Adrenal gland (tissue), 12 donors: Measurements from ENCODE around the gene ADD3. TPM values are rescaled to one million over a fixed set of nuclear protein-coding genes. Genes with fewer than 3 reads are reported as not detected.

ENCODE experiments used
- DNase-seq, 7 donors: peaks; one replicate each; pipeline ENCODE4 v3.0.0-alpha.2; 2019 to 2020
- H3K27ac ChIP-seq, 5 donors: fragments of 200-600 bp; sonication (generic) in 4 of 5; 1 replicate in 3 of 5; 2 replicates in 2 of 5; pipeline versions ENCODE4 v1.5.1 to v1.8.0; 2016 to 2020; ENCODE audit warnings: mild to moderate bottlenecking in 1 of 5
- H3K27me3 ChIP-seq: fragments of 200-600 bp; 2 replicates; pipeline ENCODE4 v1.8.0; 2021
- H3K36me3 ChIP-seq, 2 donors: fragments of 200-600 bp; replicated peaks in 1 of 2; 1 replicate in 1 of 2; 2 replicates in 1 of 2; pipeline versions ENCODE4 v1.5.1 to v1.8.0; 2018 to 2022
- H3K4me1 ChIP-seq, 2 donors: fragments of 200-600 bp; replicated peaks in 1 of 2; 1 replicate in 1 of 2; 2 replicates in 1 of 2; pipeline versions ENCODE4 v1.5.1 to v1.8.0; 2018 to 2021
- H3K4me3 ChIP-seq, 4 donors: fragments of 200-600 bp; sonication (generic) in 3 of 4; one replicate each; pipeline ENCODE4 v1.5.1; 2016 to 2018
- H3K9me3 ChIP-seq, 3 donors: fragments of 200-600 bp; sonication (generic) in 1 of 3; replicated peaks in 1 of 3; 1 replicate in 2 of 3; 2 replicates in 1 of 3; pipeline versions ENCODE4 v1.5.1 to v1.8.0; 2016 to 2021
- CTCF ChIP-seq, 6 experiments: fragments of 450-650 bp in 4 of 6; fragments of 200-600 bp in 2 of 6; sonication (generic) in 1 of 6; IDR thresholded peaks; 1 replicate in 5 of 6; 2 replicates in 1 of 6; pipeline versions ENCODE4 v1.5.1 to v1.8.0; 2016 to 2021; ENCODE audit warnings: antibody characterized with exemption in 6 of 6, mild to moderate bottlenecking in 2 of 6, moderate library complexity in 1 of 6
- POLR2A ChIP-seq, 2 donors: fragments of 450-650 bp; IDR thresholded peaks; one replicate each; pipeline ENCODE4 v1.6.1; 2017; ENCODE audit warnings: antibody characterized with exemption in 2 of 2, mild to moderate bottlenecking in 2 of 2, moderate library complexity in 1 of 2
- WGBS, 4 donors: extraction: QIAGEN DNeasy Blood & Tissue Kit in 2 of 4; methylation state at CpG; one replicate each; pipeline versions ENCODE4 v1.1.5 to v1.1.7; 2013 to 2017; 5-methylcytosine and 5-hydroxymethylcytosine counted together
- intact Hi-C, 2 donors: fragments of 100-400 bp; cut with DNase I; formaldehyde crosslinking; loops; one replicate each; pipeline versions ENCODE4 v1.14.1 to v1.15.0; 2022 to 2023
- polyA plus RNA-seq, 3 donors: library from polyadenylated mRNA; stranded (reverse); fragments of 200-250 nt in 2 of 3; fragments of 350-450 nt in 1 of 3; fragmentation: Illumina TruSeq in 1 of 3; extraction: RNeasy Lipid Tissue Mini Kit (QIAGEN cat#74804) in 1 of 3; gene quantifications; one replicate each; pipeline ENCODE4 v1.2.3, GENCODE V29; 2013 to 2014
- total RNA-seq, 9 donors: library from RNA; depleted of rRNA in 4 of 9; stranded (reverse); fragments of >200 nt in 4 of 9; fragments of 120-200 nt in 1 of 9; fragmentation: NEBNext Ultra II Directional in 1 of 9; extraction: Animal tissue kit (Norgen Biotek cat#: 25700) in 1 of 9; gene quantifications; one replicate each; pipeline versions ENCODE4 v1.1.0 to v1.2.4, GENCODE V29; 2013 to 2023
- donor health status: healthy with polysubstance abuse.
- donor health status: Bipolar disorder and iron deficiency.
- donor health status: DM: yes; HTN: yes; CAD: no.
- donor health status: DM: no; HTN: no; CAD: no.
- donor health status: DM: no; HTN: no; CAD: no.
- donor health status: DM: yes; HTN: yes; CAD: no.

The ADD3 gene
- total and polyA plus RNA-seq, 12 donors: 15.6 to 122 (median 43.4) TPM

- no peak overlapping the region for H3K27ac ChIP-seq
- no peaks in the 10 kb centered on the region for H3K36me3 ChIP-seq
- WGBS, 4 donors: 60 to 66% (median 64%) methylated on average over 5 of the region's 5 CpGs
- H3K4me1 ChIP-seq: peaks cover 4 to 17% of the 10 kb centered on the region in 2 donors
- TF ChIP-seq POLR2A (IDR thresholded peaks at IDR 0.05) (no peak), CTCF (IDR thresholded peaks at IDR 0.05) (peak; percentile 56 to 76 (median 68))
- no peaks in the 10 kb centered on the region for H3K27me3 ChIP-seq
- intact Hi-C loops: loop anchor here in 1 of 2 donors (5.0 kb wide), 1 partner anchor 139 kb away; no protein-coding TSS in a partner anchor
- no peak for DNase-seq
- H3K4me3 ChIP-seq: no peak overlapping the region
- no peaks in the 10 kb centered on the region for H3K9me3 ChIP-seq
Observed at GRCh38 chr10:110138197-110138812, 130.5 kb downstream of the ADD3 start.

- Histone ChIP-seq H3K4me1 (peaks cover 4 to 17% of the 10 kb centered on the region in 2 donors), H3K9me3 (no peaks in the 10 kb centered on the region), H3K4me3 (no peak overlapping the region), H3K27ac (no peak overlapping the region), H3K27me3 (no peaks in the 10 kb centered on the region), H3K36me3 (no peaks in the 10 kb centered on the region)
- 72 to 83% (median 78%) methylated on average over 1 of the region's 1 CpG for WGBS, 4 donors
- no peak for DNase-seq
- TF ChIP-seq POLR2A (IDR thresholded peaks at IDR 0.05) (no peak), CTCF (IDR thresholded peaks at IDR 0.05) (no peak)
- intact Hi-C loops: loop anchor here in 1 of 2 donors (5.0 kb wide), 1 partner anchor 136 kb away; no protein-coding TSS in a partner anchor
Observed at GRCh38 chr10:110141185-110141584, 133.4 kb downstream of the ADD3 start.

GRCh38 chr10:110141871-110142635 is 134.3 kb downstream of the ADD3 start:
- DNase-seq: peak; percentile 44 to 75 (median 61)
- Histone ChIP-seq H3K4me3 (no peak overlapping the region), H3K9me3 (no peaks in the 10 kb centered on the region), H3K27me3 (no peaks in the 10 kb centered on the region), H3K4me1 (peaks cover 4 to 15% of the 10 kb centered on the region in 2 donors), H3K36me3 (no peaks in the 10 kb centered on the region), H3K27ac (no peak overlapping the region)
- WGBS, 4 donors: 50 to 62% (median 57%) methylated on average over 7 to 9 of the region's 9 CpGs
- intact Hi-C loops: loop anchor here in 1 of 2 donors (5.0 kb wide), 1 partner anchor 135 kb away; no protein-coding TSS in a partner anchor
- TF ChIP-seq POLR2A (IDR thresholded peaks at IDR 0.05) (no peak), CTCF (IDR thresholded peaks at IDR 0.05) (no peak)

- 84 to 90% (median 87%) methylated on average over 6 of the region's 6 CpGs for WGBS, 4 donors
- TF ChIP-seq POLR2A (IDR thresholded peaks at IDR 0.05): no peak
- no peak for TF ChIP-seq CTCF (IDR thresholded peaks at IDR 0.05)
- Histone ChIP-seq H3K4me1 (peaks cover 0 to 9% of the 10 kb centered on the region in 2 donors), H3K27ac (no peak overlapping the region), H3K4me3 (no peak overlapping the region), H3K9me3 (no peaks in the 10 kb centered on the region), H3K36me3 (no peaks in the 10 kb centered on the region), H3K27me3 (no peaks in the 10 kb centered on the region)
- intact Hi-C loops: loop anchor here in 1 of 2 donors (5.0 kb wide), 1 partner anchor 134 kb away; no protein-coding TSS in a partner anchor
- DNase-seq: no peak
Observed at GRCh38 chr10:110142965-110143364, 135.2 kb downstream of the ADD3 start.
